Neural cell (in vitro differentiated cells): Measurements from ENCODE around the gene RADX.

ENCODE experiments used
- CTCF ChIP-seq: fragments of 450-650 bp; IDR thresholded peaks from 2 replicates; pipeline ENCODE4 v1.5.1; 2014; ENCODE audit warnings: antibody characterized with exemption, mild to moderate bottlenecking, moderate library complexity; ENCODE audit not compliant: poor library complexity, severe bottlenecking
- POLR2AphosphoS5 ChIP-seq: IDR thresholded peaks from 2 replicates; pipeline ENCODE4 v1.6.1; 2012
- SMC3 ChIP-seq: fragments of 450-650 bp; conservative IDR thresholded peaks from 2 replicates; pipeline ENCODE4 v1.6.1; 2014; ENCODE audit warnings: antibody characterized with exemption, mild to moderate bottlenecking, moderate library complexity; ENCODE audit not compliant: poor library complexity

DNA sequence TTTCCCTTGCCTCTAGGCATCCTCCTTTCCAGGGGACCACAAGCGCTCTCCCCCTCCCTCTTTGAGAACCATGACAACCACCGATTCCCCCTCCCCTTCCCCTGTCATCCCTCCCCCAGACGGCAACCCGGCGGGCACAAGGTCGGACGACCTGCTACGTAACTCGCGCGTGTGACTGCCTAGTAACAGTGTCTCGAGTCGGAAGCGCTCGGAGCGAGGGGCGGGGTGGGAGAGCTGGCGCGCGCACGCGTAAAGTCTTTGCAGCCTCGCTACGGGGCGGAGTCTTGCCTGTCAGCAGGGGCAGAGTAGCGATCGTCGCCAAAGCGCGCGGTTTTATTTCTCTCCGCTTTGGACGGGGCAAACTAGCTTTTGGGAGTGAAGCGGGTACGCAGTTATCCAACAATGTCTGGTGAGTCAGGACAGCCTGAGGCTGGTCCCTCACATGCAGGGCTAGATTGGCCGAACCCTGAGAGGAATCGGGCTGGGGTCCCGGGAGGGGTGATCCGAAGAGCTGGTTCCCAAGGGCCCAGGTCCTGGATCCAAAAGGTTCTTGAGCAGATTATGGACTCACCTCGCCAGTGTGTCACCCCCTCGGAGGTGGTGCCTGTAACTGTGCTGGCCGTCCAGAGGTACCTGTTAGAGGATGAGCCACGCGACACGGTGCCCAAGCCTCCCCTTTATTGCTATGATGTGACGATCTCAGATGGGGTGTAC is at the start of gene RADX:
- TF ChIP-seq POLR2AphosphoS5 (peak; percentile 79), SMC3 (no peak), CTCF (no peak)
